HG03457 (cell line): Measurements from ENCODE around the gene RAB25.
"Not testable (repeated sequence)": the region's sequence is repeated elsewhere in the genome, so short reads cannot be mapped to it uniquely, and the experiment has no call there.

Experiments used
- ATAC-seq: cut with Tn5 transposase; IDR thresholded peaks from one replicate; pipeline ENCODE4 v1.9.1; 2021; ENCODE audit warnings: moderate number of reproducible peaks; ENCODE audit not compliant: unreplicated experiment

RAB25 gene

DNA sequence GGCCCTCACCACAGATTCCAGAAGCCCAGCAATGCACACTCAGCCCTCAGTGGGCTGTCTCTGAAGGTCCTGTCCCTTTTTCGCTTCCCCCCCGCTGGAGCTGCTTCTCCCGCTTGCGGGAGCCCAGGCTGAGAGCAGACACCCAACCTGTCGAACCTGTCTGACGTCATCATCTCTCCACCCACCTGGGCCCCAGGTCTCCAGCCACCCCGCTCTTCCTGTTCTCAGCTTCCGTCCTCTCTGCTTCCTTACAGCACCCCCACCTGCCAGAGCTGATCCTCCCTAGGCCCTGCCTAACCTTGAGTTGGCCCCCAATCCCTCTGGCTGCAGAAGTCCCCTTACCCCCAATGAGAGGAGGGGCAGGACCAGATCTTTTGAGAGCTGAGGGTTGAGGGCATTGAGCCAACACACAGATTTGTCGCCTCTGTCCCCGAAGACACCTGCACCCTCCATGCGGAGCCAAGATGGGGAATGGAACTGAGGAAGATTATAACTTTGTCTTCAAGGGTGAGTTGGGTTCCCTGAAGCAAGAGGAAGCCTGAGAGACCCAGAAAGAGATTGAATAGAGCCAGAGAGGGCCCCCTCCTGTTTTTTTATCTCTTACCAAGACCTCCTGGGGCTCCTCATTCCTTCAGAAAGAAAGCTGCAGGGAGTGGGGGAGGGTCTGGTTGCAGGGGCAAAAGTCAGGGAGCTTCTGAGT is at the start of gene RAB25:
TSS of gene RAB25 (plus strand) at position 224 of the 700 bp plus-strand sequence. CDS start at position 465, 241 bp downstream.
- no peak for ATAC-seq

DNA sequence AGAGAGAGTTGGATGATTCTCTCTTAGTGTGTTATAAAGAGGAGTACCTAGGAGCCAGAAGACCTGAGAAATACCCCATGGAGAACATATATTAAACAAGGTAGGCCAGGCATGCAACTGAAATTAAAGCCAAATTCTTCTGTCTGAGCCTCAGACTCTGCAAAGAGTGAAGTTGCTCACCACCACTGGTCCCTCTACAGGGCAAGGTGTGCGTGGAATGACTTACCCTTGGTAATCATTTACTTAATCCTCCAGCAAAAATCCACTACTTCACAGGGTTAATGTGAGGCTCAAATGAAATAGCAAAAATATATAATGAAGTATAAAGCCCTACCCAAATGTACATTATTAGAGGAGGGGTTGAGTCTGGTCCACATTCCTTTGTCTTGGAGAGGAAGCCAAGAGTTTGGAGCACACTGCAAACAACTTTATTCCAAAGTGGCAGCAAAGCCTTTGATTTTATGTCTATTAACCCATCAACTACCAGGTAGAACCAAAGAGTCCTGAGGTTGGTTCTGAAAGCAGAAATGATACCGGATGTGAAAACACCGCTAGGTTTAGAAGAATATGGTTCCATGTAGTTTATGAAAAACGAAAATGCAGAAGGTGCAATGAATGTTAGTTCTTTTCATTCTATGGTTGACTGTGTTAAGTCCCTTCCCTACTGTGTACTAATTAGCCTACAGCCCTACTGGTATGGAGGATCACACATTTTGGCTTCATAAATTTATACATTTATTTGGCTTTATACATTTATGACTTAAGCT is 48.7 kb upstream of the RAB25 start:
- ATAC-seq: peak; percentile 81

DNA sequence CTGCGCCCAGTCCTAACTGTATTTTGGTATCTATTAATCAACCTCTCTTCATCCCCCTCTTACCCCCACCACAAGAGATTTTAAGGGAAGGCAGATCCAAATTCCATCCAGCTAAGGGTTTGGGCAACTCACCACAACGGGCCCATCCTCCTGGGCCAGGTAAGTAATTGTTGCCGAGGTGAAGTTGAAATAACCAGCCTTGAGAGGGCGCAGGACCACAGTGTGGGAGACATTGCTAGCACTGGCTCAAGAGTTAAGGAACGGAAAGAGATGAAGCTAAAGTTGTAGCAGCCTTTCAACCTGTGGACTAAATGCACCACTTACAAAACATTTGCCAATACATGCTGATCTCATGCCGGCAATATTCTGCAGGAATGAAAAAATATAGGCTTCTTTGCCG is 46.1 kb upstream of the RAB25 start:
- ATAC-seq: no peak

DNA sequence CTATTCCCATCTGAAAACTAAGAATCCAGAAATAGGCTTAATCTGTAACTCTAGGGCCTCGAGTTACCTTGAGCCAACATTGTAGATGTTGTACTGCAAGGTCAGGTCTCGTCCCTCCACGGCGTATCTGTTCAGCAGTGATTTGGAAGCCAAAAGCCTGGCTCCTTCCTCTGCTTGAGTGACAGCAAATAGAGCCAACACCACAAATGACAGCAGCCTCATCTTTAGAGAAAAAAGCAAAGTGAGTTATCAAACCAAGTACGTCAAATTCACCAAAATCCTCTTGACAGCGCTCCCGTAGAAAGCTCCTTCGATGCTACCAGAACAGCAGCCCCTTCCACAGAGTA is 41.0 kb upstream of the RAB25 start:
- ATAC-seq: no peak

DNA sequence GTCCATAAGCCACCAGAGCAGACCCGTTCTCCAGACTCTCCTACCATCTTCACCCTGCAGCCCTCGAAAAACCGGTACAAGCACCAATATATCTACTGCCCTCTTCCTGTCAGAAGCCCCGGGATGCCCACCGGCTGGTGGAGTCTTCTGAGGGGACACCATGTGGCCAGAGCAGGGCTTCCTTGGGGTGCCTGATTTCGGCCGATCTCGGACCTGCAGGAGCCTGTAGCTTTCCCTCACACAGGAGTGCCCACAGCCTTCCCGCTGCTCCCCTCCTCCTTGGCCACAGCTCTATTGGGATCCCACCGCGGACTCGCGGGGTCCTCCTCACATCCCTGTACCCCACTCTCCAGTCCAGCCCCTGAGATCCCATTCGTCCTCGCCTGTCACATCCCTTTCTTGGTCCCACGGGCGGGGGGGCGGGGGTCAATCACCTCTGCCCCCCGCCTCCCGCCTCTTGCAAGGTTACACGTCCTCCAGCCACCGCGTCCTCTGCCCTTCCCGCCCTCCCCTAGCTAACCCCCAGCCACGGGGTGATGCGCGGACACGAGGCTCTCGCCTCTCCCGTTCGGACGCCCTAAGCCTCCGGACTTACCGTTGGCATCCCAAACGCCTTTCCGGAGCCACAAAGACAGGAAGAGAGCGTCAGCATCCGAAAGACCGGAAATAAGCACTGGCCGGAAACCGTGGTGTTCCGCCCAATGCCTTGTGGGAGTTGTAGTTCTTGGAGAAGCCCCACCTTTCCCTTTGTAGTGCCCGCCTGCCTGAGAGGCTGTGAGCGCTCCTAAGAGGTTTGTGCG is 40.5 kb upstream of the RAB25 start, which contains the start of gene SSR2:
TSS of gene SSR2 (minus strand) at position 659 of the 800 bp plus-strand sequence. CDS start 784 bp downstream, outside the sequence.
- ATAC-seq: peak; percentile 81

DNA sequence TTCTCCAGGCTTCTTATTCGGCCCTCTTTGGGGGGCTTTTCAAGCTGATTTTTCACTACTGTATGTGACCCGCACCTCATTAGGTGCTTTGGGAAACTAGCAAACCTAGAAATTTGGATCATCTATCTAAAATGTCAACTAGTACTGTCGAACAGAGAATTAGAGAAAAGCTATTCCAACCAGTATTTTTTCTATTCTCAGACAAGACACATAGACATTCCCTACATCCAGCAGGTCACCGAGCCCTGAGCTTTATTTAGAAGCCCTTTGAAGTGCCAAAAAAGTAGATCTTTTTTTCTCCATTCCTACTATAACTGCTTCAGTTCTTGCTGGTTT is 39.9 kb upstream of the RAB25 start:
- ATAC-seq: no peak

DNA sequence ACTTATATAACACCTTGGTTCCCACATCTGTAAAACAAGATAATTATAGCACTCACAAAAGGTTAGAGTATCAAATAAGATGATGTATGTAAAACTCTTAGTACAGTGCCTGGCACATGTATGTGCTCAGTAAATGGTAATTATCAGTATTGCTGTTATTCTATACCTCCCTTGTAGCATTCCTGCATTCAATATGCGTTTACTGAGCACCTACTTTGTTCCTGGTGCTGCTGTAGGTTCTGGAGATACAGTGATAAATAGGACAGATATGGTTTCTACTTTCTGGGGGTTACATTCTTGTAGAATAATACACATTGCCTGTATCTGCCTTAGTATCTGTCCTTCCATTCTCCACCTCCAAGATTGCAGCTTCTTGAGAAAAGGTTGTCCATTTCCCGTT is 39.0 kb upstream of the RAB25 start:
- no peak for ATAC-seq

DNA sequence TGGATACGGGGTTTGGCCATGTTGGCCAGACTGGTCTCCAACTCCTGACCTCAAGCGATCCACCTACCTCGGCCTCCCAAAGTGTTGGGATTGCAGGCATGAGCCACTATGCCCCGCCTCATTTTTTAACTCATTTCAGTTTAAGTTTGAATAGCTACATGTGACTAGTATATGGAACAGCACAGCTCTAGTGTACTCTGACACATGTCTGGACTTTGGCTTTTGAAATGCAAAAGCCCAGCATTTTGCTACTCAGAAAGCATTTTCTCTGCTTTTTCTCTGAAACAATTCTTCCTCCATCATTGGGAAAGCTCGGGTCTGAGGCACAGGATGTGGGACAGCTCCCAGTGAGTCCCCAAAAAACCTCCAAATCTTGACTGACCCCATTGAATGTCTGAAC is 36.2 kb upstream of the RAB25 start:
- no peak for ATAC-seq

DNA sequence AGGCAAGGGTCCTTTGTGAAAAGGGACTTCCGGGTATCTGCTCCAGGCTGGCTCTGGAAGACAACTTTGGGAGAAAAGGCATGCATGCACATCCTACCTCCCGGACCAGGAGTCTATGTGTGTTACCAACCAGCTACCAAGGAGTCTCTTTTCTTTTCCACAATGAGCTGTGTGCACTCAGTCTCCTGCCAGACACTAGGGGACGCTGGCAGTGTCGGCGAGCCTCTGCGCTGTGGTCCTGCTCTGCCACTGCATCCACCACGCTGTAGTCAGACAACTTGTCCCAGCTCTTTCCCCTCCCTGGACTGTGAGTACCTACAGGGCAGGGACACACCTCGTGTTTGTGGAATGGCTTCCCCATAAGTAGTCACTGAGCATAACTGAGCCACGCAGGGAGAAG is 35.1 kb upstream of the RAB25 start:
- no peak for ATAC-seq

DNA sequence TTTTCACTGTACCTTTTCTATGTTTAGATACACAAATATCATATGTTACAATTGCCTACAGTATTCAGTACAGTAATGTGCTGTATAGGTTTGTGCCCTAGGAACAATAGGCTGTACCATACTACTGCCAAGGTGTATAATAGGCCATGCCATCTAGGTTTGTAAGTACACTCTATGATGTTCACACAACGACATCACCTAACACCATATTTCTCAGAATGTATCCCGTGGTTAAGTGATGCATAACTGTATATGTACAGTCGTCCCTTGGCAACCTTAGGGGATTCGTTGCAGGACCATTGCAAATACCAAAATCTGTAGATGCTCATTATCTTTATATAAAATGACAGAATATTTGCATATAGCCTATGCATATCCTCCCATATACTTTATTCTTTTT is 34.4 kb upstream of the RAB25 start:
- ATAC-seq: no peak

DNA sequence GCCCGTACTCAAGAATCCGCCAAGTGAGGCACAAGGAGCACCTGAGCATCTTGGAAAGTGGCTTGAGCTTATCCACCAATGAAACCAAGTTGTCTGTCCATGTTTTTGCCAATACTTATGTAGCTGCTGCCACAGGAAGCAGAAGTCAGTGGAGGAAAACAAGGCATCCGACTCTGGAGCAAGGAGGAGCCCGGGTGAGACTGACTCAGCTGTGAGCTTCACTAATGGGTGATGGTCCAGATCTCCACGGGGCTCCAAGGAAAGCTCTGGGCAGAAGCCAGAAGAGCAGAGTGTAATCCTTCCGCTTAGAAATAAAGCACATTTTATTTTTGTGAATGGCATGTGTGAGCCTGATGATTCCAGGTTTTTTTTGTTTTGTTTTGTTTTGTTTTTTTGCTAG is 27.9 kb upstream of the RAB25 start:
- no peak for ATAC-seq

DNA sequence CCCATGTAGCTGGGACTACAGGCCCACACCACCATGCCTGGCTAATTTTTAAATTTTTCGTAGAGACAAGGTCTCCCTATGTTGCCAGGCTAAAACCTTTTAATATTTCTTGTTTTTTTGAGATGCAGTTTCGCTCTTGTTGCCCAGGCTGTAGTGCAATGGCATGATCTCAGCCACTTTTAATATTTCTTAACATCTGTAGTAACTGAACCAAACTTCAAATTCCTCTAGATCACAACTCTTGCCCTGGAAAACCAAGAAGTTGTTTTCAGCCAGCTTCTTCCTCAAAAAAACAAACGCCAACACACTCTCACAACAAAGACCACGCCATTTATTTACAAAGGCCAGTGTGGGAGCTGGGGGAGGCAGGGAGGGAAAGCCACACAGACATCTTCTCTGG is 26.0 kb upstream of the RAB25 start:
- not testable (repeated sequence) for ATAC-seq

DNA sequence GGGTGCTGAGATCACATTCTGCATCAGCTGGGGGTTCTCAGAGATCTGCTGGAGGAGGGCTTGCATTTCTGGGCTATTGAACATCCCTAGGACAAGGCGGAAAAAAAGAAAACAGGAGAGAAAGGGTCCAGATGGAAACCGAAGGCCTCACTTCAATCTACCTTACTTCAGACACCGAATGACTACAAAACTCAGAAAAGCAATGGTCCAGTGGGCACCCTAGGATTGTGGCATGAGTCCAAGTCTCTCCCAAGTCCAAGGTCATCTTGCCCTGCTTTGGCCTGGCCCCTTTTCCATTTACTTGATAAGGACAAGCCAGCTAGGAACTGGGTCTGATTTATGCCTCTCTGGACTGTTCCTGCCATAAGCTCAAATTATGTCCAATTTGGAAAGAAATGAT is 18.1 kb upstream of the RAB25 start:
- ATAC-seq: no peak

DNA sequence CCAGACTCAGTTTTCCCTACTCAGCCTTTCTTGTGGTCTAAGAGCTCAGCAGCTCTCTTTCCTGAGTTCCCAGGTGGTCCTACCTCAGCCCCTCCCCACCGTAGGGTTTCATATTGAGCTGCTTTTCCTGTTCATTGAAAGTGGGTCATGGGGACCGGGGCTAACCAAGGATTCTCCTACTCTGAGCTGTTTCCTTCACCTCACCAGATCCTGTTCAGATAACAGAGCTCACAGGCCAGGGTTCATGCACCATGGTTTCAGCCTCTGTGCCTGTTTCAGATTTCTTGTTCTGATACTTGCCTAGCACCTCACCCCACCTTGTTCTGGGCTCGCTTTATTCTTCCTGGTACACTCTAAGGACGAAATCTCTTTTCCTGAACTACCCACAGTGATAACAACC is 15.9 kb upstream of the RAB25 start:
- no peak for ATAC-seq

DNA sequence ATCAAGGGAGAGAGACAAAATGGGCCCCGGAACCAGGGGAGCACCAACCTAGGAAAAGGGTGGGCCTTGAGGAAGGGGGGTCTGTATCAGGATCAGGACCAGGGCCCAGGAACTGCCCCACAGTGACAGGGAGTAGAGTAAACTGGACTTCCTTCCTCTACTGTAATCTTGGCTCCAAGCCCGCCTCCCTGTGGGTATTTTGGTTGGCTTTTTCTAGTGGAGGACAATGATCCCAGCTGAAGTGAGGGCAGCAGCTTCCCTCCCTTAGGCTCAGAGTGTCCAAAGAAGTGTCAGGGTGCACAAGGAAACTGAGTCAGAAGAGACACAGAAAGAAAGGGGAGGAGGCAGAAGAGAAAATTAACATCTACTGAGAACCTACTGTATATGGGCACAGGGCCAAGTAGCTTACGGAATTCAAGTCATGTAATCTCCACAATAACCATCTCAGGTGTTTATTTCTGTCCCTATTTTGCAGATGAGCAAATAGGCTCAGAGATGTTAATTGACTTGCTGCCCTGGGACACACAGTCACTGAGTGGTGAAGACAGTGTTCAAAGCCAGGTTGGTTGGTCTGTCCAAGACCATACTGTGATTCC is 12.2 kb upstream of the RAB25 start:
- no peak for ATAC-seq

DNA sequence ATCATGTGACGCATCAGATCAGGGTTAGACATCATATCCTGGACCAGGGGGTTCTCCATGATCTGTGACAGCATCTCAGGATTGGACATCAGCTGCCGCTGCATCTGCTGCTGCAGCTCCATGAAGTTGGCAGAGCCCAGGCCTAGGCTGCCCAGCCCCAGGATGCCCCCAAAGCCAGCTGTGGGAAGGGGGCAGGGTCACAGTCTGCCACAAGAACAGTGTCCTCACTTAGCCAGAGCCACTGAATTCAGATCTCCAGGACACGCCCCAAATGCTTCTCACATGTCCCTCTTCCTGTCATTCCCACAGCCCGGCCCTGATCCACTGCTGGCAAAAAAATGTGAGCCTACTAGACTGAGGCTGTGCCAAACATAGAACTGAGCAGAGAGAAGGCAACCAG is 10.6 kb upstream of the RAB25 start:
- no peak for ATAC-seq

DNA sequence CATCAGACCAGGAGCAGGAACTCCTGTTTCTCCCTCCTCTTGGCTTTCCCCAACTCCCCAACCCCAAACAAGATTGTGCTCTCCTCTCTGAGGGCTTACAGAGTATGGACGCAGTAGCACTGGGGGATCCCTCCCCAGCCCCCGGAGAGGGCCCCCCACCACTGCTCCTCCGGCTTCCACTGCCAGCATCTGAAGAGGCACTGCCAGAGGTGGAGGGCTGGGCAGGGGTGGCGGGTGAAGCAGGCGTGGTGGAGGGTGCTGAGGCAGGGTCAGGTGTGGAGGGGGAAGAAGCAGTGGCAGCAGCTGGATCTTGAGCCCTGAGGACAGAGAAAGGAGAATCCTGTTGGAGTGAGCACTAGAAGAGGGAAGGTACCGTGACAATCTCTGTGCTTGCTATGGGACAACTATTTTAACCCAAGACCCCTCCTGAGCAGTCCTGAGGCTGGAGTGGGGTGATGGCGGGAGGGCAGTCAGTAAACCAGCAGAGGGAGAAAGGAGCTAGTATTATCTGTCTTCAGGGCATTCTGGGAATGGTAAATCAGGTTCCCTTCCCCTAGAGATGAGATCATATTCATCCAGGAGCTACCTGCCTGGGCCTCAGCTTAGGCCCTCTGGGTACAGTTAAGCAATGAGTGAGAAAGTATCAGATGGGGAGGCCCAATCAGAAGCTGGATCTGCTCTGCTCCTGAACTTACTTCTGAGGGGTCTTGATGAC is 9.8 kb upstream of the RAB25 start:
- no peak for ATAC-seq

DNA sequence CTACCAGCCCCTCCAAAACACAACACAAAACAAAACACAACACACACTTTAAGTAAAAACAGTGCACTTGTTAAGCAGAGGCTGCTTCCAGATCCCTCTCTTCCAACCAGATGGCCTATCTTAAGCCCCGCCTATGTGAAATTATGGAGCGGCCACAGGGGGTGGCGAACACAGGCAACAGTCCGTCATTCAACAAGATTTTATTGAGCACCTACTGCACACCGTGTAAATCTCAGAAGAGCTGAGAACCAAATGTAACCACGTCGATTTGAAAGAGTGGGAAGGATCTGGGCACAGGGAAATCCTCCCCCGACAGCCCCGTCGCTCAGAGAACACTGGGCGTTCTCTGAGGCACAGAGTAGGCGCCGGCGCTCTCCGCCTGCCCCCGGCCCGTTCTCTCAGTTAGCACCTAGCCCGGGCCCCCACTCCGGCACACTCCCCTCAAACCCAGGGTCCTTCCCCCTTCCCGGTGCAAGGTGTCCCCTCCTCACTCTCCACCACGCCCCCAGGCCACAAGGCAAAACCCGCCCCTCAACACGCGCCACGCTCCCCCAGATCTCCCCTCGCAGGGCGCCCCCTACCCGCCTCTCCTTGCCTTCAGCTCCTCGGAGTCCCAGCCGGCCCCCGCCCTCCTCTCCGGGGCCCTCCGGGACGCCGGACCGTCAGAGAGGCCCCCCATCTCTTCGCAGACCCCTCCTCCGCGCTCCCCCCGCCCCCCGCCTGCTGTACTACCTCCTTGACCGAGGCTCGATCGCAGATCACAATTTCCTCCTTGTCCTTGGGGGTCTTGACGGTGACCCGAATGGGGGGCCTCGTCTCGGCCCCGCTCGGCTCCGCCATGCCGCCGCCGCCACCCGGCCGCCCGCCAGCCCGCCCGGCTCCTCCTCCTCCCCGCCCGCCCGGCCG is 7.8 kb upstream of the RAB25 start:
- no peak for ATAC-seq

DNA sequence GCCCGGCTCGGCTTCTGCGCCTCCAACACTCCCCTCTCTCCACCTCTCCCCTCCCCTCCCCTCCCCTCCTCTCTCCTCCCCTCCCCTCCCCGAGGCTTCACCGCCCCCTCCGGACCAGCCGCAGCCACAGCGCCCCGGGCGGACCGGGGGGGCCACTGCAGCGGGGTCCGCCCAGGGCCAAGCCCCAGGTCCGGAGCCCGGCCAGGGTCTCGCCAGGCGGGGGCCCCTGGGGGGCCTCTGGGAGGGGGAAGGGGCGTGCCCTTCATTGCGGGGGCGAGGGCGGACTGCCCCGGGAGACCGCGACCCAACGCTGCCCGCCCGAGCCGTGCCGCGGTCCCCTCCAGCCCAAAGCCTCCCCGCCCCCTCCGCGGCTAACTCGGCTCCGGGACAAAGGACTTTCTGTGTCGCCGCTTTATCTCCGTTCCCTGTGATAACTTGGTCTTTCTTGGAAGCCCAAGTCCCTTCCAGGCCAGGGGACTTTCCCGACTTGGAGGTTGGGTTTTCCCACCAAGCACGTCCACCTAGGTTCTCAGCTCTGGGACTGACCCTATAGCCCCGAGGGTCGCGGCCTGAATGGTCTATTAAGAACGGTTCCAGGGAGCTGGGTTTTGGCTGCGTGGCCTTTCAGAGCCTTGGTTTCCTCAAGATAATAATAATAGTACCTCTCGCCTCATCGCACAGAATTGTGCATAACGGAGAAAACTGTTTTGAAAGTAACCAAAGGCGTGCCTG is 7.0 kb upstream of the RAB25 start, which contains the start of gene UBQLN4:
TSS of gene UBQLN4 (minus strand) at position 31 of the 732 bp plus-strand sequence. CDS start 97 bp downstream, outside the sequence.
- no peak for ATAC-seq
